AG10803 (cell line): ENCODE results near the gene NPFFR1.

Source experiments
- DNase-seq: peaks from one replicate; pipeline ENCODE4 v3.0.0; 2010; ENCODE audit warnings: low read depth
- H3K4me3 ChIP-seq: 2 replicates; pipeline ENCODE4 v1.5.1; 2011; ENCODE audit warnings: mild to moderate bottlenecking, low read length, control low read depth
- CTCF ChIP-seq: conservative IDR thresholded peaks from 2 replicates; pipeline ENCODE4 v1.5.1; 2011; ENCODE audit warnings: mild to moderate bottlenecking, low read length, control low read depth, inconsistent platforms

Gene NPFFR1

GRCh38 chr10:70297224-70297623 lies 13.4 kb upstream of the NPFFR1 start:
- no peak for TF ChIP-seq CTCF
- no peak for DNase-seq
- H3K4me3 ChIP-seq = no peak overlapping the region

- TF ChIP-seq CTCF = no peak
- peak; percentile 96 for DNase-seq
- no peak overlapping the region for H3K4me3 ChIP-seq
Measured at GRCh38 chr10:70296406-70296899, 12.6 kb upstream of the NPFFR1 start.

GRCh38 chr10:70295926-70296325 lies 12.1 kb upstream of the NPFFR1 start:
- no peak for DNase-seq
- no peak overlapping the region for H3K4me3 ChIP-seq
- TF ChIP-seq CTCF = no peak

GRCh38 chr10:70295321-70295720 lies 11.5 kb upstream of the NPFFR1 start:
- DNase-seq = no peak
- no peak overlapping the region for H3K4me3 ChIP-seq
- no peak for TF ChIP-seq CTCF

GRCh38 chr10:70293169-70293843 lies 9.5 kb upstream of the NPFFR1 start:
- TF ChIP-seq CTCF = no peak
- no peak overlapping the region for H3K4me3 ChIP-seq
- DNase-seq = no peak

GRCh38 chr10:70292004-70292403 lies 8.2 kb upstream of the NPFFR1 start:
- DNase-seq = no peak
- H3K4me3 ChIP-seq = no peak overlapping the region
- no peak for TF ChIP-seq CTCF

- TF ChIP-seq CTCF = no peak
- no peak for DNase-seq
- H3K4me3 ChIP-seq = no peak overlapping the region
Measured at GRCh38 chr10:70289739-70290138, 5.9 kb upstream of the NPFFR1 start.
